Measurements from ENCODE around the gene JMJD1C. TPM values are rescaled to one million over a fixed set of nuclear protein-coding genes. Genes with fewer than 3 reads are reported as not detected.

The JMJD1C gene
- total RNA-seq, 1 donor from 2014 or later = 143 TPM

DNA sequence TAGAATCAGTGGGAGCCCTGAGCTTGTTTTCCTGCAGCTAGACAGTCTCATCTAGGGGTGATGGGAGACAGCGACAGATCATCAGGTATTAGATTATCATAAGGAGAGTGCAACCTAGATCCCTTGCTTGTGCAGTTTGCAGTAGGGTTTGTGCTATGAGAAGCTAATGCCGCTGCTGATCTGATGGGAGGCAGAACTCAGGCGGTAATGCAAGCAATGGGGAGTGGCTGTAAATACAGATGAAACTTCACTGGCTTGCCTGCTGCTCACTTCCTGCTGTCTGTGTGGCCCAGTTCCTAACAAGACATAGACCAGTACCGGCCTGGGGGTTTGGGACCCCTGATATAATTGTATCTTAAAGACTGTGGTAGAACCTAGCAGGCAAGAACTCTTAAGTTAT is 315.0 kb downstream of the JMJD1C start:
- Mint-ChIP-seq H3K9me3 (no peaks in the 10 kb centered on the region), H3K27ac (no peak overlapping the region), H3K36me3 (peaks cover 23% of the 10 kb centered on the region), H3K27me3 (ENCODE audit: insufficient read depth, low read depth) (no peaks in the 10 kb centered on the region), H3K4me3 (no peak overlapping the region), H3K4me1 (no peaks in the 10 kb centered on the region)
- Histone ChIP-seq H3F3A (ENCODE audit: low read depth) (no peaks in the 10 kb centered on the region), H3K9ac (no peak overlapping the region), H3K36me3 (no peaks in the 10 kb centered on the region), H3K27me3 (no peaks in the 10 kb centered on the region), H3K4me2 (no peak overlapping the region), H3K4me1 (peaks cover 9% of the 10 kb centered on the region), H2AFZ (replicated peaks) (no peak overlapping the region), H3K9me3 (ENCODE audit: low read depth) (no peaks in the 10 kb centered on the region), H4K20me1 (ENCODE audit: low read depth) (peaks cover 12% of the 10 kb centered on the region), H3K27ac (no peak overlapping the region), H3K79me2 (ENCODE audit: low read depth) (peaks cover 45% of the 10 kb centered on the region), H3K4me3 (no peak overlapping the region)
- TF ChIP-seq EZH2phosphoT487 (IDR thresholded peaks at IDR 0.05) = no peak
- no peak for DNase-seq (ENCODE audit: low spot score)

DNA sequence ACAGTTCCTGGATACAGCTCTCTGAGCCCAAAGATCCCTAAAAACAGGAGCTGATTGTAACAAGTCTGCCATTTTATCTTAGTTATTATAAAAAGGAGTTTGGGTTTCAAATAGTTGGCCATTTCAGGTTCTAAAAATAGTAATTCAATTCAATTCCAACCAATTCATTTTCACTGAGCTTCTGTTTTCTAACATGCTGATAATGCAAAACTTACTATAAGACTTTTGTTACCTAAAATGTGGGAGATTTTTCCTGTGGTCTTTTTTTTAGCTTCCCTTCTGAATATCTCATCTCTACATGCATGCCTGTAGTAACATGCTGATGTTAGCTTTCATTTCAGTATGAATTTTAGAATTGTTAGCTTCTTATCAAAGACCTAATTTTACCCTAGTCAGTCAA is 319.3 kb downstream of the JMJD1C start:
- Histone ChIP-seq H3K4me1 (peaks cover 9% of the 10 kb centered on the region), H3F3A (ENCODE audit: low read depth) (no peaks in the 10 kb centered on the region), H3K27me3 (no peaks in the 10 kb centered on the region), H3K9me3 (ENCODE audit: low read depth) (no peaks in the 10 kb centered on the region), H2AFZ (replicated peaks) (no peak overlapping the region), H4K20me1 (ENCODE audit: low read depth) (peaks cover 12% of the 10 kb centered on the region), H3K4me2 (no peak overlapping the region), H3K36me3 (no peaks in the 10 kb centered on the region), H3K79me2 (ENCODE audit: low read depth) (peaks cover 88% of the 10 kb centered on the region), H3K9ac (no peak overlapping the region), H3K4me3 (no peak overlapping the region), H3K27ac (no peak overlapping the region)
- DNase-seq (ENCODE audit: low spot score) = no peak
- TF ChIP-seq EZH2phosphoT487 (IDR thresholded peaks at IDR 0.05) (no peak), EZH2 (IDR thresholded peaks at IDR 0.05) (no peak)
- TF ChIP-seq, protein P1, sequence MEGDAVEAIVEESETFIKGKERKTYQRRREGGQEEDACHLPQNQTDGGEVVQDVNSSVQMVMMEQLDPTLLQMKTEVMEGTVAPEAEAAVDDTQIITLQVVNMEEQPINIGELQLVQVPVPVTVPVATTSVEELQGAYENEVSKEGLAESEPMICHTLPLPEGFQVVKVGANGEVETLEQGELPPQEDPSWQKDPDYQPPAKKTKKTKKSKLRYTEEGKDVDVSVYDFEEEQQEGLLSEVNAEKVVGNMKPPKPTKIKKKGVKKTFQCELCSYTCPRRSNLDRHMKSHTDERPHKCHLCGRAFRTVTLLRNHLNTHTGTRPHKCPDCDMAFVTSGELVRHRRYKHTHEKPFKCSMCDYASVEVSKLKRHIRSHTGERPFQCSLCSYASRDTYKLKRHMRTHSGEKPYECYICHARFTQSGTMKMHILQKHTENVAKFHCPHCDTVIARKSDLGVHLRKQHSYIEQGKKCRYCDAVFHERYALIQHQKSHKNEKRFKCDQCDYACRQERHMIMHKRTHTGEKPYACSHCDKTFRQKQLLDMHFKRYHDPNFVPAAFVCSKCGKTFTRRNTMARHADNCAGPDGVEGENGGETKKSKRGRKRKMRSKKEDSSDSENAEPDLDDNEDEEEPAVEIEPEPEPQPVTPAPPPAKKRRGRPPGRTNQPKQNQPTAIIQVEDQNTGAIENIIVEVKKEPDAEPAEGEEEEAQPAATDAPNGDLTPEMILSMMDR (IDR thresholded peaks at IDR 0.05) = no peak
- no peaks in the 10 kb centered on the region for H3K4me1 Mint-ChIP-seq
- no peaks in the 10 kb centered on the region for H3K9me3 Mint-ChIP-seq
- no peaks in the 10 kb centered on the region for H3K27me3 Mint-ChIP-seq (ENCODE audit: insufficient read depth, low read depth)
- peaks cover 16% of the 10 kb centered on the region for H3K36me3 Mint-ChIP-seq
- H3K4me3 Mint-ChIP-seq = no peak overlapping the region
- H3K27ac Mint-ChIP-seq = no peak overlapping the region

DNA sequence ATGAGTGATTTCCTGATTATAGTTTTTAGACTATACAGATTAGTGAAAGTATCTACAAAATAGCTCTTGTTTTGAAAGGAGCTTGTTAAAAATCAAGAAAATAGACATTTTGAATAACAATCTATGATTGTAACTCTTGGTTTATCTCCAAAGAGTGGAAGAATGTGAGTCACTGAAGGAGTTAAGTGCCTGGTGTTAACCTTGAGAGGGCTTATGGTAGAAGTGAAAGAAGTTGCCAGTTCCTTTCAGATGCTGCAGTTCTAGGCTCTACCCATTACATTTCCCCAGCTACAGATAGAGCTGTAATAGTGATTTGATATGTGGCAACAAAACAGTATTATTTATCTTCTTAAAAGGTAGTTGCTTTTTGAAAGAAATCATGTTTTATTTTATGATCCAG is 320.0 kb downstream of the JMJD1C start:
- H3K27me3 ChIP-seq = no peaks in the 10 kb centered on the region
- H3F3A ChIP-seq (ENCODE audit: low read depth) = no peaks in the 10 kb centered on the region

DNA sequence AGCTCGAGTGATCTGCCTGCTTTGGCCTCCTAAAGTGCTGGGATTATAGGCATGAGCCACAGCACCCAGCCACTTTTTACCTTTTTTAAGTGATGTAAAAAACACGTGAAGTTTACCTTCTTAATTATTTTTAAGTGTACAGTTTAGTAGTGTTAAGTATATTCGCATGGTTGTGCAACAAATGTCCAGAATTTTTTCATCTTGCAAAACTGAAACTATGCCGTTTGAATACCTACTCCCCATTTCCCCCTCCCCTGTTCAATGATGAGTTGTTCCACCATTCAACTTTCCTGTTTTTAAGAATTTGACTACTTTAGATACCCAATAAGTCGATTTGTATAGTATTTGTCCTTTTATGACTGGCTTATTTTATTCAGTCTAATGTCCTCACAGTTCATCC is 321.8 kb downstream of the JMJD1C start:
- H3K9me3 ChIP-seq (ENCODE audit: low read depth) = no peaks in the 10 kb centered on the region
- no peak overlapping the region for H3K4me3 Mint-ChIP-seq
- no peaks in the 10 kb centered on the region for H3K4me1 Mint-ChIP-seq
- no peaks in the 10 kb centered on the region for H3K9me3 Mint-ChIP-seq
- no peaks in the 10 kb centered on the region for H3K27me3 Mint-ChIP-seq (ENCODE audit: insufficient read depth, low read depth)
- H4K20me1 ChIP-seq (ENCODE audit: low read depth) = peaks cover 10% of the 10 kb centered on the region
- H3K4me2 ChIP-seq = no peak overlapping the region
- H3K27ac Mint-ChIP-seq = no peak overlapping the region
- peaks cover 11% of the 10 kb centered on the region for H3K36me3 Mint-ChIP-seq
- H2AFZ ChIP-seq (replicated peaks) = no peak overlapping the region
- no peak overlapping the region for H3K9ac ChIP-seq
- H3K79me2 ChIP-seq (ENCODE audit: low read depth) = peaks cover 98% of the 10 kb centered on the region
- H3K4me1 ChIP-seq = peaks cover 9% of the 10 kb centered on the region
- H3K27me3 ChIP-seq = no peaks in the 10 kb centered on the region
- DNase-seq (ENCODE audit: low spot score) = no peak
- H3K27ac ChIP-seq = no peak overlapping the region
- no peaks in the 10 kb centered on the region for H3K36me3 ChIP-seq
- no peak for TF ChIP-seq EZH2 (IDR thresholded peaks at IDR 0.05)
- no peak for TF ChIP-seq EZH2phosphoT487 (IDR thresholded peaks at IDR 0.05)
- TF ChIP-seq, protein P1 (IDR thresholded peaks at IDR 0.05) = no peak
- H3F3A ChIP-seq (ENCODE audit: low read depth) = no peaks in the 10 kb centered on the region
- H3K4me3 ChIP-seq = no peak overlapping the region

More for the DNA sequence above, 320.0 kb downstream of the JMJD1C start:
- TF ChIP-seq EZH2 (IDR thresholded peaks at IDR 0.05) = no peak
- TF ChIP-seq, protein P1 (IDR thresholded peaks at IDR 0.05) = no peak
- TF ChIP-seq EZH2phosphoT487 (IDR thresholded peaks at IDR 0.05) = no peak
- Histone ChIP-seq H3K4me1 (peaks cover 9% of the 10 kb centered on the region), H3K9me3 (ENCODE audit: low read depth) (no peaks in the 10 kb centered on the region), H3K27ac (no peak overlapping the region), H3K4me2 (no peak overlapping the region), H3K4me3 (no peak overlapping the region), H2AFZ (replicated peaks) (no peak overlapping the region), H3K9ac (no peak overlapping the region), H4K20me1 (ENCODE audit: low read depth) (peaks cover 12% of the 10 kb centered on the region), H3K36me3 (no peaks in the 10 kb centered on the region), H3K79me2 (ENCODE audit: low read depth) (peaks cover 95% of the 10 kb centered on the region)
- Mint-ChIP-seq H3K9me3 (no peaks in the 10 kb centered on the region), H3K27ac (no peak overlapping the region), H3K4me1 (no peaks in the 10 kb centered on the region), H3K4me3 (no peak overlapping the region), H3K27me3 (ENCODE audit: insufficient read depth, low read depth) (no peaks in the 10 kb centered on the region), H3K36me3 (peaks cover 13% of the 10 kb centered on the region)
- DNase-seq (ENCODE audit: low spot score) = no peak
